OCI-LY3 (cell line): Measurements from ENCODE around the gene CCDC174.

ENCODE experiments used
- H2AFZ ChIP-seq: fragments of 200-600, 300-600 bp; shearing (Covaris generic); 2 replicates; pipeline ENCODE4 v1.6.0; 2014; ENCODE audit warnings: antibody characterized with exemption, low read depth, low read length
- H3K27ac ChIP-seq: fragments of 200-600, 300-600 bp; sonication (generic); 2 replicates; pipeline ENCODE4 v1.5.1; 2014; ENCODE audit warnings: mild to moderate bottlenecking, low read length, moderate library complexity, mixed read lengths
- H3K27me3 ChIP-seq: fragments of 200-600, 300-600 bp; sonication (generic); 2 replicates; pipeline ENCODE4 v1.6.1; 2014; ENCODE audit warnings: low read depth, low read length, mixed read lengths
- H3K36me3 ChIP-seq: fragments of 200-600, 300-600 bp; sonication (generic); replicated peaks from 2 replicates; pipeline ENCODE3; 2014; ENCODE audit warnings: low read depth, low read length, mixed read lengths
- H3K4me1 ChIP-seq: fragments of 300-600, 200-600 bp; sonication (generic); 2 replicates; pipeline ENCODE4 v1.6.1; 2014; ENCODE audit warnings: low read length, mixed read lengths
- H3K4me2 ChIP-seq: fragments of 200-600, 300-600 bp; sonication (generic); 2 replicates; pipeline ENCODE4 v1.6.1; 2014; ENCODE audit warnings: low read length, mixed read lengths
- H3K4me3 ChIP-seq: fragments of 300-600, 200-600 bp; sonication (generic); 2 replicates; pipeline ENCODE4 v1.5.1; 2014; ENCODE audit warnings: antibody characterized with exemption, mild to moderate bottlenecking, low read length, moderate library complexity
- H3K79me2 ChIP-seq: fragments of 300-600, 200-600 bp; shearing (Covaris generic); 2 replicates; pipeline ENCODE4 v1.6.1; 2014; ENCODE audit warnings: mild to moderate bottlenecking, low read length, mixed read lengths
- H3K9ac ChIP-seq: fragments of 300-600, 200-600 bp; shearing (Covaris generic); 2 replicates; pipeline ENCODE4 v1.6.0; 2014; ENCODE audit warnings: mild to moderate bottlenecking, low read length, moderate library complexity
- H3K9me3 ChIP-seq: fragments of 200-600, 300-600 bp; shearing (Covaris generic); 2 replicates; pipeline ENCODE4 v1.6.1; 2014; ENCODE audit warnings: low read length, mixed read lengths; ENCODE audit not compliant: insufficient read depth
- H4K20me1 ChIP-seq: fragments of 200-600, 300-600 bp; sonication (generic); 2 replicates; pipeline ENCODE4 v1.6.1; 2016; ENCODE audit warnings: low read length, mixed read lengths; ENCODE audit not compliant: insufficient read depth
- CTCF ChIP-seq: fragments of 200-600, 300-600 bp; sonication (generic); IDR thresholded peaks from 2 replicates; pipeline ENCODE4 v1.5.1; 2014; ENCODE audit warnings: antibody characterized with exemption, low read length, low read depth
- EZH2phosphoT487 ChIP-seq: fragments of 200-600 bp; shearing (Covaris generic); IDR thresholded peaks from 2 replicates; pipeline ENCODE4 v1.6.1; 2018; ENCODE audit warnings: antibody characterized with exemption, mixed run types, low read depth

The CCDC174 gene

GRCh38 chr3:14609506-14609905, 42.1 kb upstream of the CCDC174 start:
- Histone ChIP-seq H4K20me1 (no peaks in the 10 kb centered on the region), H3K4me2 (no peak overlapping the region), H3K36me3 (no peaks in the 10 kb centered on the region), H2AFZ (no peak overlapping the region), H3K27me3 (peaks cover 66% of the 10 kb centered on the region), H3K9me3 (no peaks in the 10 kb centered on the region), H3K27ac (no peak overlapping the region), H3K79me2 (no peaks in the 10 kb centered on the region), H3K9ac (no peak overlapping the region), H3K4me3 (no peak overlapping the region), H3K4me1 (no peaks in the 10 kb centered on the region)
- TF ChIP-seq CTCF = no peak
- TF ChIP-seq EZH2phosphoT487 = no peak

- no peak for TF ChIP-seq EZH2phosphoT487
- no peak for TF ChIP-seq CTCF
Observed at GRCh38 chr3:14609941-14610340, 41.6 kb upstream of the CCDC174 start.

GRCh38 chr3:14614189-14614588, 37.4 kb upstream of the CCDC174 start:
- Histone ChIP-seq H4K20me1 (no peaks in the 10 kb centered on the region), H3K9ac (no peak overlapping the region), H3K4me1 (no peaks in the 10 kb centered on the region)

More at GRCh38 chr3:14609941-14610340, 41.6 kb upstream of the CCDC174 start:
- Histone ChIP-seq H3K9ac (no peak overlapping the region), H4K20me1 (no peaks in the 10 kb centered on the region), H3K27me3 (peaks cover 70% of the 10 kb centered on the region), H3K27ac (no peak overlapping the region), H3K36me3 (no peaks in the 10 kb centered on the region), H2AFZ (no peak overlapping the region), H3K4me2 (no peak overlapping the region), H3K9me3 (no peaks in the 10 kb centered on the region), H3K4me1 (no peaks in the 10 kb centered on the region), H3K79me2 (no peaks in the 10 kb centered on the region), H3K4me3 (no peak overlapping the region)

GRCh38 chr3:14614862-14615261, 36.7 kb upstream of the CCDC174 start:
- H3K4me3 ChIP-seq = no peak overlapping the region
- no peak overlapping the region for H3K4me2 ChIP-seq
- no peaks in the 10 kb centered on the region for H3K9me3 ChIP-seq
- no peaks in the 10 kb centered on the region for H4K20me1 ChIP-seq
- H3K79me2 ChIP-seq = no peaks in the 10 kb centered on the region
- H3K9ac ChIP-seq = no peak overlapping the region
- H3K4me1 ChIP-seq = no peaks in the 10 kb centered on the region
- H2AFZ ChIP-seq = no peak overlapping the region
- TF ChIP-seq CTCF (no peak), EZH2phosphoT487 (no peak)
- no peak overlapping the region for H3K27ac ChIP-seq
- H3K27me3 ChIP-seq = peaks cover 59% of the 10 kb centered on the region
- H3K36me3 ChIP-seq = no peaks in the 10 kb centered on the region

More at GRCh38 chr3:14614189-14614588, 37.4 kb upstream of the CCDC174 start:
- H3K27me3 ChIP-seq = peaks cover 59% of the 10 kb centered on the region
- no peaks in the 10 kb centered on the region for H3K79me2 ChIP-seq
- no peak overlapping the region for H3K27ac ChIP-seq
- no peaks in the 10 kb centered on the region for H3K9me3 ChIP-seq
- H3K4me2 ChIP-seq = no peak overlapping the region
- no peak overlapping the region for H2AFZ ChIP-seq
- H3K36me3 ChIP-seq = no peaks in the 10 kb centered on the region
- TF ChIP-seq EZH2phosphoT487 (no peak), CTCF (no peak)
- no peak overlapping the region for H3K4me3 ChIP-seq
